SK-N-SH (cell line): ENCODE measurements around the gene COG8. TPM values are rescaled to one million over a fixed set of nuclear protein-coding genes. Genes with fewer than 3 reads are reported as not detected.

Experiments used
- CTCF ChIA-PET: fragments of 300-600, 350-600 bp; formaldehyde crosslinking; extraction: SDS; loops from one replicate; lab custom pipeline; 2021; lab: Yijun Ruan, JAX
- POLR2A ChIA-PET: fragments of 350-600 bp; sonication (Branson Sonifier 250); formaldehyde crosslinking; extraction: SDS; loops from one replicate; lab custom pipeline; 2020; ENCODE audit warnings: antibody characterized with exemption, inconsistent platforms; lab: Yijun Ruan, JAX
- DNase-seq: peaks from one replicate; pipeline ENCODE4 v3.0.0; 2012
- H2AFZ ChIP-seq: fragments of 200-600 bp; sonication (generic); 2 replicates; pipeline ENCODE4 v1.8.1; 2016; ENCODE audit warnings: antibody characterized with exemption, mild to moderate bottlenecking, low read depth
- H3F3A ChIP-seq: fragments of 200-600 bp; sonication (generic); replicated peaks from 2 replicates; pipeline ENCODE3; 2016; ENCODE audit warnings: antibody characterized with exemption, mild to moderate bottlenecking; ENCODE audit not compliant: insufficient read depth
- H3K27ac ChIP-seq, 2 experiments: fragments of 200-500 bp in 1 of 2; fragments of 200-600 bp in 1 of 2; sonication (Bioruptor generic) in 1 of 2; sonication (generic), shearing (Covaris generic) in 1 of 2; 2 replicates each; pipeline versions ENCODE4 v1.5.1 to v1.6.1; 2014 to 2016; ENCODE audit warnings: low read depth in 2 of 2, inconsistent platforms in 1 of 2, low read length in 1 of 2, mild to moderate bottlenecking in 1 of 2, mixed read lengths in 1 of 2
- H3K27me3 ChIP-seq: fragments of 200-600 bp; sonication (generic), shearing (Covaris generic); 2 replicates; pipeline ENCODE4 v1.6.1; 2016; ENCODE audit warnings: mixed run types; ENCODE audit not compliant: insufficient read depth
- H3K36me3 ChIP-seq, 2 experiments: fragments of 200-500 bp in 1 of 2; fragments of 200-600 bp in 1 of 2; sonication (Bioruptor generic) in 1 of 2; sonication (generic) in 1 of 2; replicated peaks in 1 of 2; 2 replicates each; pipeline versions ENCODE3 to v1.5.1; 2014 to 2016; ENCODE audit warnings: low read length in 1 of 2, mild to moderate bottlenecking in 1 of 2; ENCODE audit not compliant: insufficient read depth in 2 of 2, control insufficient read depth in 1 of 2
- H3K4me1 ChIP-seq, 2 experiments: fragments of 200-500 bp in 1 of 2; fragments of 200-600 bp in 1 of 2; sonication (Bioruptor generic) in 1 of 2; sonication (generic), shearing (Covaris generic) in 1 of 2; 2 replicates each; pipeline versions ENCODE4 v1.5.1 to v1.6.1; 2014 to 2016; ENCODE audit warnings: low read depth in 1 of 2, low read length in 1 of 2, mixed run types in 1 of 2; ENCODE audit not compliant: insufficient read depth in 2 of 2, control insufficient read depth in 1 of 2
- H3K4me2 ChIP-seq: fragments of 200-600 bp; sonication (generic), shearing (Covaris generic); 2 replicates; pipeline ENCODE4 v1.6.1; 2017; ENCODE audit warnings: mixed run types
- H3K4me3 ChIP-seq, 2 experiments: fragments of 200-500 bp in 1 of 2; fragments of 200-600 bp in 1 of 2; sonication (Bioruptor generic) in 1 of 2; sonication (generic), shearing (Covaris generic) in 1 of 2; 2 replicates each; pipeline versions ENCODE4 v1.5.1 to v1.8.1; 2014 to 2016; ENCODE audit warnings: low read depth in 2 of 2, inconsistent platforms in 1 of 2, low read length in 1 of 2, mild to moderate bottlenecking in 1 of 2, mixed read lengths in 1 of 2, moderate library complexity in 1 of 2
- H3K79me2 ChIP-seq: fragments of 200-600 bp; sonication (generic); 2 replicates; pipeline ENCODE4 v1.8.1; 2017; ENCODE audit warnings: mild to moderate bottlenecking; ENCODE audit not compliant: insufficient read depth
- H3K9ac ChIP-seq: fragments of 200-600 bp; sonication (generic); 2 replicates; pipeline ENCODE4 v1.6.1; 2017; ENCODE audit warnings: mixed run types
- H3K9me2 ChIP-seq: fragments of 200-600 bp; sonication (generic); 2 replicates; pipeline ENCODE4 v1.6.1; 2017; ENCODE audit warnings: mixed run types
- H3K9me3 ChIP-seq: fragments of 200-600 bp; sonication (generic); 2 replicates; pipeline ENCODE4 v1.6.1; 2017; ENCODE audit warnings: mixed run types, mild to moderate bottlenecking, moderate library complexity
- H4K20me1 ChIP-seq: fragments of 200-600 bp; sonication (generic); 2 replicates; pipeline ENCODE4 v1.6.1; 2017; ENCODE audit warnings: mild to moderate bottlenecking, mixed run types; ENCODE audit not compliant: insufficient read depth
- CHD2 ChIP-seq: fragments of 150-350 bp; IDR thresholded peaks from 2 replicates; pipeline ENCODE4 v1.6.1; 2018; ENCODE audit warnings: low read length; ENCODE audit not compliant: partially characterized antibody
- ELF1 ChIP-seq: IDR thresholded peaks from 2 replicates; pipeline ENCODE4 v1.4.0; 2012
- FOXJ3 ChIP-seq: sonication (generic); formaldehyde crosslinking; IDR thresholded peaks from 2 replicates; pipeline ENCODE4 v1.5.1; 2020; ENCODE audit warnings: mild to moderate bottlenecking, missing genetic modification reagents
- FOXM1 ChIP-seq: IDR thresholded peaks from 2 replicates; pipeline ENCODE4 v1.4.0; 2012; ENCODE audit warnings: low read depth, mild to moderate bottlenecking
- GABPA ChIP-seq: IDR thresholded peaks from 2 replicates; pipeline ENCODE4 v1.4.0; 2012; ENCODE audit warnings: low read depth, mild to moderate bottlenecking
- GATA2 ChIP-seq: sonication (generic); formaldehyde crosslinking; IDR thresholded peaks from 2 replicates; pipeline ENCODE4 v1.5.0; 2020; ENCODE audit warnings: mild to moderate bottlenecking, missing genetic modification reagents
- JUND ChIP-seq: IDR thresholded peaks from 2 replicates; pipeline ENCODE4 v1.4.0; 2012
- MAX ChIP-seq: IDR thresholded peaks from 2 replicates; pipeline ENCODE4 v1.4.0; 2012; ENCODE audit warnings: low read depth
- MEF2A ChIP-seq: IDR thresholded peaks from 2 replicates; pipeline ENCODE4 v1.4.0; 2012; ENCODE audit warnings: low read depth, borderline replicate concordance
- NRF1 ChIP-seq: IDR thresholded peaks from 2 replicates; pipeline ENCODE4 v1.6.1; 2012; ENCODE audit warnings: low read depth, mild to moderate bottlenecking, low read length
- PBX3 ChIP-seq: IDR thresholded peaks from 2 replicates; pipeline ENCODE4; 2012
- RCOR1 ChIP-seq: fragments of 150-350 bp; IDR thresholded peaks from 2 replicates; pipeline ENCODE4 v1.6.1; 2017; ENCODE audit warnings: antibody characterized with exemption, low read length
- RXRA ChIP-seq: IDR thresholded peaks from 2 replicates; pipeline ENCODE4 v1.4.0; 2012; ENCODE audit warnings: low read depth, mild to moderate bottlenecking, borderline replicate concordance
- SIN3A ChIP-seq: IDR thresholded peaks from 2 replicates; pipeline ENCODE4 v1.6.1; 2012; ENCODE audit warnings: low read depth, mild to moderate bottlenecking, low read length, moderate library complexity, borderline replicate concordance
- TCF12 ChIP-seq: IDR thresholded peaks from 2 replicates; pipeline ENCODE4 v1.4.0; 2012
- TEAD4 ChIP-seq: IDR thresholded peaks from 2 replicates; pipeline ENCODE4 v1.4.0; 2012; ENCODE audit warnings: mild to moderate bottlenecking, borderline replicate concordance; ENCODE audit not compliant: insufficient read depth
- USF1 ChIP-seq: IDR thresholded peaks from 2 replicates; pipeline ENCODE4 v1.4.0; 2012; ENCODE audit warnings: low read depth, borderline replicate concordance
- YY1 ChIP-seq: IDR thresholded peaks from 2 replicates; pipeline ENCODE4 v1.4.0; 2012; ENCODE audit warnings: low read depth, mild to moderate bottlenecking
- ZBTB33 ChIP-seq: IDR thresholded peaks from 2 replicates; pipeline ENCODE4 v1.4.0; 2012; ENCODE audit warnings: low read depth, borderline replicate concordance
- WGBS: methylation state at CpG from one replicate; pipeline ENCODE4 v1.1.6; 2017; ENCODE audit warnings: low lambda C conversion rate; 5-methylcytosine and 5-hydroxymethylcytosine counted together
- polyA plus RNA-seq, 3 experiments: library from polyadenylated mRNA; depleted of rRNA; stranded (reverse); fragments of >200 nt; gene quantifications; 2 replicates each; pipeline ENCODE4 v1.2.3, GENCODE V29; 2012

The COG8 gene
- polyA plus RNA-seq, 1 of the 3 experiments (the other 2 are of a cell fraction): 30.2 TPM

GRCh38 chr16:69310653-69311532 is 28.5 kb downstream of the COG8 start, which contains the start of gene VPS4A (continued):
- TF ChIP-seq PBX3 (peak; percentile 48), JUND (no peak), ELF1 (peak; percentile 73), MEF2A (no peak), YY1 (no peak), NRF1 (0 out of 2 replicates have a peak, but pooled peaks have one; percentile 27), CHD2 (peak; percentile 64), RXRA (no peak)

- CTCF ChIA-PET: no interaction called here
- peaks cover 29% of the 10 kb centered on the region for H3K79me2 ChIP-seq
- H3K4me3 ChIP-seq: no peak overlapping the region
- H2AFZ ChIP-seq: no peak overlapping the region
- DNase-seq: no peak
- H3K36me3 ChIP-seq: peaks cover 6 to 16% of the 10 kb centered on the region in 2 experiments
- no peaks in the 10 kb centered on the region for H3K9me3 ChIP-seq
- H3K27ac ChIP-seq: no peak overlapping the region
- 95% methylated on average over 12 of the region's 12 CpGs for WGBS
- no peak overlapping the region for H3K9ac ChIP-seq
- H3F3A ChIP-seq: peaks cover 23% of the 10 kb centered on the region
- peaks cover 0 to 5% of the 10 kb centered on the region in 2 experiments; a peak in 1 of 4 replicates for H3K4me1 ChIP-seq
- peaks cover 5% of the 10 kb centered on the region; the same call in 1 of the 2 replicates for H4K20me1 ChIP-seq
- H3K9me2 ChIP-seq: no peaks in the 10 kb centered on the region
- POLR2A ChIA-PET: no interaction called here
- TF ChIP-seq TCF12 (no peak), GABPA (no peak), RXRA (no peak), MAX (no peak), TEAD4 (no peak), GATA2 (CRISPR knock-in tag) (no peak), MEF2A (no peak), FOXJ3 (no peak), FOXM1 (no peak), USF1 (no peak), RCOR1 (no peak), SIN3A (no peak), ZBTB33 (no peak), YY1 (no peak), CHD2 (no peak)
- H3K27me3 ChIP-seq: no peaks in the 10 kb centered on the region
- no peak overlapping the region for H3K4me2 ChIP-seq
These were observed 30.0 kb downstream of the COG8 start for GRCh38 chr16:69309316-69309715.
